Pancreas (tissue), 10 donors: ENCODE measurements around the gene NEUROG3. TPM values are rescaled to one million over a fixed set of nuclear protein-coding genes. Genes with fewer than 3 reads are reported as not detected.
A peak's percentile ranks its signal among the peaks of the same experiment; 100 is the strongest.

Experiments used
- ATAC-seq, 4 donors: fragments of 200-7000 bp; cut with Tn5 transposase; one replicate each; pipeline versions ENCODE4 v1.8.0 to v1.9.1; 2020; ENCODE audit warnings: mild to moderate bottlenecking in 4 of 4, moderate library complexity in 4 of 4
- DNase-seq, 6 donors: peaks; one replicate each; pipeline ENCODE4 v3.0.0-alpha.2; 2020
- FAIRE-seq: peaks from 2 replicates; lab custom pipeline; 2012; peaks lifted over from hg19 to GRCh38; lab: Jason Lieb, UNC
- H3K27ac ChIP-seq, 4 donors: fragments of 200-600 bp; sonication (generic); 1 replicate in 3 of 4; 2 replicates in 1 of 4; pipeline versions ENCODE4 v1.5.0 to v1.8.0; 2020
- H3K27me3 ChIP-seq, 4 donors: fragments of 200-600 bp; one replicate each; pipeline ENCODE4 v1.8.0; 2021
- H3K36me3 ChIP-seq, 3 donors: fragments of 200-600 bp; sonication (generic) in 1 of 3; one replicate each; pipeline versions ENCODE4 v1.5.0 to v1.8.0; 2020 to 2021
- H3K4me1 ChIP-seq, 3 donors: fragments of 200-600 bp; one replicate each; pipeline ENCODE4 v1.8.0; 2021
- H3K4me3 ChIP-seq, 4 donors: fragments of 200-600 bp; sonication (generic) in 2 of 4; one replicate each; pipeline versions ENCODE4 v1.5.0 to v1.8.0; 2020 to 2021
- H3K9me3 ChIP-seq, 4 donors: fragments of 200-600 bp; one replicate each; pipeline ENCODE4 v1.8.0; 2021
- CTCF ChIP-seq, 4 donors: fragments of 200-600 bp; sonication (generic) in 3 of 4; IDR thresholded peaks; one replicate each; pipeline versions ENCODE4 v1.5.0 to v1.8.0; 2021; ENCODE audit warnings: antibody characterized with exemption in 4 of 4
- WGBS, 2 donors: extraction: QIAGEN DNeasy Blood & Tissue Kit; methylation state at CpG; one replicate each; pipeline ENCODE4 v1.1.7; 2013; 5-methylcytosine and 5-hydroxymethylcytosine counted together
- intact Hi-C, 3 donors: fragments of 100-400 bp; cut with DNase I; formaldehyde crosslinking; loops; one replicate each; pipeline versions ENCODE4 v1.11.1 to v1.14.2; 2022
- polyA plus RNA-seq, 2 donors: library from polyadenylated mRNA; stranded (reverse); fragments of 200-250 nt; gene quantifications; one replicate each; pipeline ENCODE4 v1.2.3, GENCODE V29; 2013
- total RNA-seq, 6 donors: library from RNA; stranded (reverse); fragmentation: NEBNext Ultra II Directional in 4 of 6; extraction: Animal tissue kit (Norgen Biotek cat#: 25700) in 4 of 6; gene quantifications; one replicate each; pipeline versions ENCODE4 v1.2.1 to v1.2.4, GENCODE V29; 2021 to 2023
- donor health status: healthy with polysubstance abuse.
- donor health status: DM: no; HTN: no; CAD: no; lungs with moderate emphysema.
- donor health status: DM: no; HTN: no; CAD: no.
- donor health status: control.
- donor health status: control.
- donor health status: Bipolar disorder and iron deficiency.
- donor health status: DM: yes; HTN: yes; CAD: no.
- donor health status: DM: no; HTN: no; CAD: no.
- donor health status: DM: no; HTN: no; CAD: no.
- donor health status: DM: yes; HTN: yes; CAD: no.

Gene NEUROG3
- under 1 TPM in 1 of 6 donors, not detected in 5; 0.20 TPM for total RNA-seq
- polyA plus RNA-seq: not detected

- intact Hi-C loops: no loop called here
- ATAC-seq (peak in 3 of 4 donors; percentile 30 to 54 (median 47)), FAIRE-seq (no peak), DNase-seq (peak in 1 of 6 donors; percentile 42)
- no peak for TF ChIP-seq CTCF (IDR thresholded peaks at IDR 0.05)
- Histone ChIP-seq H3K4me3 (peak within 1 kb of the TSS in 2 of 4 donors; percentile 4 to 34), H3K36me3 (no peaks in the 10 kb centered on the region), H3K4me1 (no peaks in the 10 kb centered on the region), H3K27ac (no peak within 1 kb of the TSS), H3K9me3 (no peaks in the 10 kb centered on the region), H3K27me3 (peaks cover 0 to 38% (median 6%) of the 10 kb centered on the region in 4 donors)
- 1 to 2% methylated on average over 53 of the region's 53 CpGs for WGBS, 2 donors
Observed at GRCh38 chr10:69573056-69573806, at the start of gene NEUROG3. Gene NEUROG3, minus strand, starts transcription at chr10:69573422. Its CDS starts 379 bp downstream, at chr10:69573043.

DNA sequence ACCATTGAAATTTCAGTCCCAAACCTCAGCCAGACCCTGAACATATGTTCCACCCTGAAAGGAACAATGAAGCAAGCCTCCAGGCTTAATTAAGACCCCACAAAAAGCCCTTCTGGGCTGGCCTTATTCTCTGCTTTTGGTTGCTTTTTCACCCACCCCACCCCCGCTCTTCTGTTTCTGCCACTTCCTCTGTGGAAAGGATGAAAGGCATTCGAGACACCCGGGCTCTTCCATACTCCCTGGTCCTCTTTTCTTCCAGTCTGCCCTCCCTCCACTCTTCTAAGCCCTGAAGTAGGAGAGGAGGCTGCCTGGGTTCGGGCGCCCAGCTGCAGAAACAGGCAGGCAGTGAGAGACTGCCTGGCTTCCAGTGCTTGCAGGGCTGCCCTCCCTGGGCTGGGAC is 47.4 kb upstream of the NEUROG3 start:
- H3K27ac ChIP-seq: no peak overlapping the region
- no peaks in the 10 kb centered on the region for H3K9me3 ChIP-seq
- 51 to 67% methylated on average over 5 of the region's 5 CpGs for WGBS, 2 donors
- no peaks in the 10 kb centered on the region for H3K36me3 ChIP-seq
- ATAC-seq (no peak), DNase-seq (no peak), FAIRE-seq (no peak)
- H3K4me1 ChIP-seq: no peaks in the 10 kb centered on the region
- intact Hi-C loops: no loop called here
- H3K4me3 ChIP-seq: no peak overlapping the region
- H3K27me3 ChIP-seq: no peaks in the 10 kb centered on the region
- TF ChIP-seq CTCF (IDR thresholded peaks at IDR 0.05): no peak

- intact Hi-C loops: no loop called here
- no peak for FAIRE-seq
Observed at GRCh38 chr10:69619626-69620025, 46.4 kb upstream of the NEUROG3 start.

DNA sequence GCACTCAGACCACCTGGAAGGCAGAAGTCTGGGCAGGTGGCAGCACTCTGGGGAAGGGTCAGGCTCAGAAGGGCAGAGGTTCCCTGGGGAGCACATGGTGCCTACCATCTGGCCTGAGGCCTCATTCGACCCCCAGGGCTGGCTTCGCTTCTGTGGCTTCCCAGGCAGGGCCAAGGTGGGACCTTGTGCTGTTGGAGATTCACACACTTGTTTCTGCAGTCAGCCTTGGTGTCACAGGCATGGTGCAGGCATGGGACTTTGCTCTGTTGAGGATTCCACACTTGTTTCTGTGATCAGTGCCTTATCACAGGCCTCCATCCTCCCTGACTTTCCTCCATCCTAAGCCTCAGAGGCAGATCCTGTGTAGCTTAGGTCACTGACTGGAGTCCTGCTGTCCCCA is 45.5 kb upstream of the NEUROG3 start:
- H3K9me3 ChIP-seq: no peaks in the 10 kb centered on the region
- H3K27me3 ChIP-seq: no peaks in the 10 kb centered on the region
- no peak for ATAC-seq
- FAIRE-seq: no peak
- no peaks in the 10 kb centered on the region for H3K4me1 ChIP-seq
- H3K36me3 ChIP-seq: no peaks in the 10 kb centered on the region
- intact Hi-C loops: no loop called here
- no peak overlapping the region for H3K4me3 ChIP-seq
- DNase-seq: no peak
- TF ChIP-seq CTCF (IDR thresholded peaks at IDR 0.05): no peak
- 76 to 79% methylated on average over 2 of the region's 2 CpGs for WGBS, 2 donors
- no peak overlapping the region for H3K27ac ChIP-seq

More at GRCh38 chr10:69619626-69620025, 46.4 kb upstream of the NEUROG3 start:
- ATAC-seq (no peak), DNase-seq (no peak)
- no peak overlapping the region for H3K4me3 ChIP-seq
- 72 to 77% methylated on average over 7 of the region's 7 CpGs for WGBS, 2 donors
- TF ChIP-seq CTCF (IDR thresholded peaks at IDR 0.05): no peak
- H3K27ac ChIP-seq: no peak overlapping the region
- no peaks in the 10 kb centered on the region for H3K36me3 ChIP-seq
- H3K9me3 ChIP-seq: no peaks in the 10 kb centered on the region
- H3K4me1 ChIP-seq: no peaks in the 10 kb centered on the region
- H3K27me3 ChIP-seq: no peaks in the 10 kb centered on the region

DNA sequence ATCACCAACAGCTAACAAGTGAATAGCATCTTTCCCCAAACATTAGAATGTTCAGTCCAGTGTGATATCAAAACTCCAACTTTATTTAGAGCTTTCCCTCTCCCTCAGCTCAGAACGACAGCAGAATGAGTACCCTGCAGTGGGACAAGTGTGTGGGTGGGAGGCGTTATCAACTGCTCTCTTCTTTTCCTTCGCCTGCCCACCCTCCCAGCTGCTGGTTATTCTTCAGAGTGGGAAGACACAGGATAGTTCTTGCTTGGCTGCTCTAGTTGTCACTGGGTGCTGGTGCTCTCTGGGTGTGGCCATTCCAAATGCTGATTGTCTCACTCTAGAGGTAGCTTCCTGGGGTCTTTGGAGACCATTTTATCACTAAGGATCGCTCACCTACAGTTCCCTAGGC is 43.1 kb upstream of the NEUROG3 start:
- WGBS, 2 donors: 52 to 56% methylated on average over 4 of the region's 4 CpGs
- DNase-seq (no peak), FAIRE-seq (no peak), ATAC-seq (no peak)
- intact Hi-C loops: no loop called here
- H3K4me1 ChIP-seq: no peaks in the 10 kb centered on the region
- TF ChIP-seq CTCF (IDR thresholded peaks at IDR 0.05): no peak
- no peaks in the 10 kb centered on the region for H3K27me3 ChIP-seq
- H3K9me3 ChIP-seq: no peaks in the 10 kb centered on the region
- no peak overlapping the region for H3K4me3 ChIP-seq
- H3K36me3 ChIP-seq: no peaks in the 10 kb centered on the region
- no peak overlapping the region for H3K27ac ChIP-seq
